GM08714 (cell line): ENCODE data around the gene DCLK2.

Experiments used
- H3K4me3 ChIP-seq: fragments of 200-500 bp; sonication (Bioruptor generic); 2 replicates; pipeline ENCODE4 v1.5.1; 2014; ENCODE audit warnings: mild to moderate bottlenecking, low read length, inconsistent platforms
- ZNF274 ChIP-seq: IDR thresholded peaks from 2 replicates; pipeline ENCODE4 v1.6.1; 2012; ENCODE audit warnings: mild to moderate bottlenecking, low read depth, low read length

DCLK2 gene

GRCh38 chr4:150211799-150212445 is 133.7 kb downstream of the DCLK2 start:
- no peak for TF ChIP-seq ZNF274
- no peak overlapping the region for H3K4me3 ChIP-seq

- H3K4me3 ChIP-seq = no peak overlapping the region
- no peak for TF ChIP-seq ZNF274
Observed at GRCh38 chr4:150212485-150212884, 134.2 kb downstream of the DCLK2 start.

GRCh38 chr4:150212927-150213326 is 134.7 kb downstream of the DCLK2 start:
- no peak overlapping the region for H3K4me3 ChIP-seq
- TF ChIP-seq ZNF274 = no peak

- TF ChIP-seq ZNF274 = no peak
Observed at GRCh38 chr4:150215601-150216000, 137.4 kb downstream of the DCLK2 start.

GRCh38 chr4:150216726-150217125 is 138.5 kb downstream of the DCLK2 start:
- H3K4me3 ChIP-seq = no peak overlapping the region
- TF ChIP-seq ZNF274 = no peak

More at GRCh38 chr4:150215601-150216000, 137.4 kb downstream of the DCLK2 start:
- H3K4me3 ChIP-seq = no peak overlapping the region

GRCh38 chr4:150217192-150217591 is 138.9 kb downstream of the DCLK2 start:
- H3K4me3 ChIP-seq = no peak overlapping the region
- no peak for TF ChIP-seq ZNF274

- no peak overlapping the region for H3K4me3 ChIP-seq
- no peak for TF ChIP-seq ZNF274
Observed at GRCh38 chr4:150217808-150218207, 139.6 kb downstream of the DCLK2 start.

GRCh38 chr4:150218447-150218846 is 140.2 kb downstream of the DCLK2 start:
- no peak for TF ChIP-seq ZNF274
- H3K4me3 ChIP-seq = no peak overlapping the region

GRCh38 chr4:150219841-150220240 is 141.6 kb downstream of the DCLK2 start:
- no peak for TF ChIP-seq ZNF274
- no peak overlapping the region for H3K4me3 ChIP-seq

- H3K4me3 ChIP-seq = no peak overlapping the region
- TF ChIP-seq ZNF274 = no peak
Observed at GRCh38 chr4:150224896-150225591, 146.8 kb downstream of the DCLK2 start.

- TF ChIP-seq ZNF274 = no peak
Observed at GRCh38 chr4:150229520-150229919, 151.3 kb downstream of the DCLK2 start.

GRCh38 chr4:150230561-150230960 is 152.3 kb downstream of the DCLK2 start:
- no peak for TF ChIP-seq ZNF274
- H3K4me3 ChIP-seq = no peak overlapping the region

More at GRCh38 chr4:150229520-150229919, 151.3 kb downstream of the DCLK2 start:
- H3K4me3 ChIP-seq = no peak overlapping the region

- no peak for TF ChIP-seq ZNF274
- no peak overlapping the region for H3K4me3 ChIP-seq
Observed at GRCh38 chr4:150231107-150231770, 153.0 kb downstream of the DCLK2 start.

- TF ChIP-seq ZNF274 = no peak
- no peak overlapping the region for H3K4me3 ChIP-seq
Observed at GRCh38 chr4:150232029-150232428, 153.8 kb downstream of the DCLK2 start.

- no peak overlapping the region for H3K4me3 ChIP-seq
- no peak for TF ChIP-seq ZNF274
Observed at GRCh38 chr4:150234246-150234645, 156.0 kb downstream of the DCLK2 start.
